Liver (tissue), 9 donors: Measurements from ENCODE around the gene PRMT7. TPM values are rescaled to one million over a fixed set of nuclear protein-coding genes. Genes with fewer than 3 reads are reported as not detected.

Source experiments
- DNase-seq: peaks from one replicate; pipeline ENCODE4 v3.0.0-alpha.2; 2017; ENCODE audit warnings: low spot score
- H3K27ac ChIP-seq, 2 donors: one replicate each; pipeline ENCODE4 v1.7.0; 2013; ENCODE audit warnings: inconsistent platforms in 2 of 2, low read length in 2 of 2, control low read depth in 1 of 2, low read depth in 1 of 2, mild to moderate bottlenecking in 1 of 2
- H3K27me3 ChIP-seq, 4 donors: one replicate each; pipeline versions ENCODE4 v1.6.1 to v1.7.0; 2013; ENCODE audit warnings: low read length in 3 of 4, inconsistent platforms in 1 of 4, mild to moderate bottlenecking in 1 of 4, moderate library complexity in 1 of 4; ENCODE audit not compliant: control insufficient read depth in 4 of 4, insufficient read depth in 4 of 4
- H3K36me3 ChIP-seq, 4 donors: one replicate each; pipeline versions ENCODE4 v1.6.1 to v1.7.0; 2013; ENCODE audit warnings: low read length in 3 of 4, mild to moderate bottlenecking in 3 of 4, low read depth in 1 of 4, moderate library complexity in 1 of 4; ENCODE audit not compliant: control insufficient read depth in 4 of 4, insufficient read depth in 3 of 4
- H3K4me1 ChIP-seq, 4 donors: one replicate each; pipeline versions ENCODE4 v1.6.1 to v1.7.0; 2013; ENCODE audit warnings: low read length in 3 of 4, mild to moderate bottlenecking in 3 of 4, moderate library complexity in 1 of 4; ENCODE audit not compliant: control insufficient read depth in 4 of 4, insufficient read depth in 4 of 4
- H3K4me3 ChIP-seq, 3 donors: one replicate each; pipeline versions ENCODE4 v1.6.1 to v1.7.0; 2013; ENCODE audit warnings: low read length in 3 of 3, control low read depth in 1 of 3, low read depth in 1 of 3, mild to moderate bottlenecking in 1 of 3
- H3K9ac ChIP-seq, 2 donors: one replicate each; pipeline ENCODE4 v1.7.0; 2013; ENCODE audit warnings: low read length in 2 of 2, mild to moderate bottlenecking in 2 of 2, moderate library complexity in 2 of 2, control low read depth in 1 of 2, low read depth in 1 of 2
- H3K9me3 ChIP-seq, 4 donors: one replicate each; pipeline versions ENCODE4 v1.6.1 to v1.7.0; 2013; ENCODE audit warnings: low read length in 3 of 4; ENCODE audit not compliant: control insufficient read depth in 4 of 4
- EGR1 ChIP-seq, 2 donors: IDR thresholded peaks; 2 replicates each; pipeline ENCODE4 v1.6.1; 2016 to 2018; ENCODE audit warnings: antibody characterized with exemption in 2 of 2, low read depth in 2 of 2
- FOXA1 ChIP-seq: IDR thresholded peaks from 2 replicates; pipeline ENCODE4 v1.6.1; 2016; ENCODE audit warnings: antibody characterized with exemption
- FOXA2 ChIP-seq: IDR thresholded peaks from 2 replicates; pipeline ENCODE4 v1.6.1; 2016; ENCODE audit warnings: antibody characterized with exemption
- GABPA ChIP-seq, 2 donors: IDR thresholded peaks in 1 of 2; conservative IDR thresholded peaks in 1 of 2; 2 replicates each; pipeline ENCODE4 v1.6.1; 2016; ENCODE audit warnings: antibody characterized with exemption in 2 of 2, mild to moderate bottlenecking in 1 of 2, moderate library complexity in 1 of 2
- JUND ChIP-seq, 2 donors: IDR thresholded peaks; 2 replicates each; pipeline ENCODE4 v1.6.1; 2016; ENCODE audit warnings: antibody characterized with exemption in 2 of 2
- RAD21 ChIP-seq, 2 donors: IDR thresholded peaks; 2 replicates each; pipeline ENCODE4 v1.6.1; 2016; ENCODE audit warnings: antibody characterized with exemption in 2 of 2, mild to moderate bottlenecking in 2 of 2
- RXRA ChIP-seq, 2 donors: IDR thresholded peaks; 2 replicates each; pipeline ENCODE4 v1.6.1; 2017 to 2018; ENCODE audit warnings: antibody characterized with exemption in 2 of 2, mild to moderate bottlenecking in 1 of 2
- SP1 ChIP-seq: IDR thresholded peaks from 2 replicates; pipeline ENCODE4 v1.6.1; 2018; ENCODE audit warnings: antibody characterized with exemption, mild to moderate bottlenecking
- TAF1 ChIP-seq: conservative IDR thresholded peaks from 2 replicates; pipeline ENCODE4 v1.6.1; 2016; ENCODE audit warnings: antibody characterized with exemption, mild to moderate bottlenecking
- WGBS: extraction: QIAGEN DNeasy Blood & Tissue Kit; methylation state at CpG from one replicate; pipeline ENCODE4 v1.1.7; 2013; 5-methylcytosine and 5-hydroxymethylcytosine counted together
- polyA plus RNA-seq, 2 donors: library from polyadenylated mRNA; stranded (reverse) in 1 of 2; unstranded in 1 of 2; fragments of 200-250 nt in 1 of 2; fragments of >200 nt in 1 of 2; fragmentation: Nextera tagmentation in 1 of 2; extraction: Ambion mirVana in 1 of 2; gene quantifications; one replicate each; pipeline versions ENCODE4 v1.2.1 to v1.2.3, GENCODE V29; 2013 to 2015
- total RNA-seq, 2 donors: library from RNA; depleted of rRNA; stranded (reverse); fragments of >200 nt; gene quantifications; one replicate each; pipeline ENCODE4 v1.2.3, GENCODE V29; 2014
- TF ChIP-seq, protein P1 (sequence below): fragments of 150-350 bp; IDR thresholded peaks from 2 replicates; pipeline ENCODE4 v1.5.1; 2017; ENCODE audit warnings: improper control_type of control experiment, low read depth, low read length; ENCODE audit not compliant: missing input control
- TF ChIP-seq, protein P2 (sequence below): IDR thresholded peaks from 2 replicates; pipeline ENCODE4 v1.6.1; 2016; ENCODE audit warnings: antibody characterized with exemption
- TF ChIP-seq, protein P3 (sequence below): IDR thresholded peaks from 2 replicates; pipeline ENCODE4 v1.6.1; 2016; ENCODE audit warnings: antibody characterized with exemption
- TF ChIP-seq, protein P4 (sequence below): IDR thresholded peaks from 2 replicates; pipeline ENCODE4 v1.6.1; 2016; ENCODE audit warnings: antibody characterized with exemption, mild to moderate bottlenecking
- donor health status: healthy.
- donor health status: healthy.
- donor health status: healthy.
- donor health status: healthy.
- donor health status: healthy.

PRMT7 gene
- total and polyA plus RNA-seq, 4 donors, result 10.7 to 31.5 (median 17.5) TPM

DNA sequence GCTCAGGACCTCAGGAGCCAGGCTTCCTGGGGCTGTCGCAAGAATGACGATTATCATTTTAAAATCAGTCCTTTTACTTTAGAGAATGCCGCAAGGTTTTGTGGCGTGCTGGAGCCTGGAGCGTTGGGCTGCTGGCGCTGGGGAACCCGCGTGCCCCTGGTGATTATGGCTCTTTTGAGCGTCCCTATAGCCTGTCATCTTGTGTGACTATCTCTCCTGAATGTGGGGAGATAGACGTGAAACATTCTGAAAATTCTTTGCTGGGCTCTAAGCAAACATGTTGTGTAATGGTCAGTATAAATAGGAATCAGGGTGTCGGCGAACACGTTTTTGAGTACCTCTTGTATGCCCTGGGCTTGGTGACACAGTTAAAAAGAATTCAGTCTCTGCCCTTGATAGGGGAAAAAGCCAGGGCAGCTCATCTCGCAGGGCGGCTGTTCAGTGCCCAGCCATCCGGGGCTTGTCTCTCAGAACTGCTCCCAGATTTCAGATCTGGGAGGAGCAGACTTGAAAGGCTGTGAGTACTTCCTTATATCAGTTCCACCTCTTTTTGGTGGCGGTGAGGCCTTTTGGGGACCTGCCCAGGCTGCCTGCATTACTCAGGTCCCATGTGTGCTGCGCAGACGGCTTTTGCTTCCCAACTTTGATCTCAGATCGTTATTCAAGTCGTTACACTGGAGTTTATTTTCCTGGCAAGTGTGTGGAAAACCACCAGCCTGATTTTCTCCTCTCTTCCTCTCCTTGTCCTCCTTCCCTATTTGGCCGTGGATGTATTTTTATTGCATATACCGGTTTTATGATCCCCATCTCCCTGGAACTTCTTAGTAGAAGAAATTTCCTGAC lies 45.5 kb upstream of the PRMT7 start:
- TF ChIP-seq JUND (IDR thresholded peaks at IDR 0.05) (peak in 1 of 2 donors; percentile 1), SP1 (no peak)
- no peak for DNase-seq
- H3K27ac ChIP-seq, result peak overlapping the region; percentile 55 to 79

DNA sequence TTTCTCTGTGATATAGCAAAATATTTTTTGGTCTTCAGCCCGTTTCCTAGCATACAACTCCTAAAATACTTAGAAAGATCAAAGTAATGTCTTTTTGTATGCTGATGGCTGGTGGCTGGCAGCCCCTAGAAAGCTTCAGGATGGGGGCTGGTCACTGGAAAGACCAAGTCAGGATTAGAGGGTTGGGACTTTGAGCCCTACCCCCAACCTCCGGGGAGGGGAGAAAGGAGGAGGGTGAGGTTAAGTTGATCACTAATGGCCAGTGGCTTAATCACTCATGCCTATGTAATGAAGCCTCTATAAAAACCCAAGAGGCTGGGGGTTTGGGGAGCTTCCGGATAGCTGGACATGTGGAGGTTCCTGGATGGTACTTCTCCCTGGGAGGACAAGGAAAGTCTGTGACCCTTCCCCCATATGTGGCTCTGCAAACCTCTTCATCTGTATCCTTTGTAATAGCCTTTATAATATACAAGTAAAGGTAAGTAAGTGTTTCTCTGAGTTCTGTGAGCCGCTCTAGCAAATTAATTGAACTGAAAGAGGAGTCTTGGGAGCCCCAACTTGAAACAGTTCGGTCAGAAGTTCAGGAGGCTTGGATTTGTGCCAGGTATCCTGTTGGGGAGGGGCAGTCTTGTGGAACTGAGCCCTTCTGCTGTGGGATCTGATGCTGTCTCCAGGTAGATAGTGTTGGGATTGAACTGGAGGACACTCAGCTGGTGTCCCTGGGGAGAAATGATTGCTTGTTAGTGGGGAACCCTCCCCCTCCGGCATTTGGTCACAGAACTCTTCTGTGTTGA lies 43.0 kb upstream of the PRMT7 start:
- Histone ChIP-seq H3K9me3 (no peaks in the 10 kb centered on the region), H3K4me1 (peaks cover 2 to 14% (median 10%) of the 10 kb centered on the region in 4 donors), H3K36me3 (no peaks in the 10 kb centered on the region), H3K27ac (no peak overlapping the region), H3K27me3 (no peaks in the 10 kb centered on the region), H3K4me3 (no peak overlapping the region), H3K9ac (no peak overlapping the region)
- 67% methylated on average over 6 of the region's 6 CpGs for WGBS
- no peak for DNase-seq
- TF ChIP-seq, protein P1, sequence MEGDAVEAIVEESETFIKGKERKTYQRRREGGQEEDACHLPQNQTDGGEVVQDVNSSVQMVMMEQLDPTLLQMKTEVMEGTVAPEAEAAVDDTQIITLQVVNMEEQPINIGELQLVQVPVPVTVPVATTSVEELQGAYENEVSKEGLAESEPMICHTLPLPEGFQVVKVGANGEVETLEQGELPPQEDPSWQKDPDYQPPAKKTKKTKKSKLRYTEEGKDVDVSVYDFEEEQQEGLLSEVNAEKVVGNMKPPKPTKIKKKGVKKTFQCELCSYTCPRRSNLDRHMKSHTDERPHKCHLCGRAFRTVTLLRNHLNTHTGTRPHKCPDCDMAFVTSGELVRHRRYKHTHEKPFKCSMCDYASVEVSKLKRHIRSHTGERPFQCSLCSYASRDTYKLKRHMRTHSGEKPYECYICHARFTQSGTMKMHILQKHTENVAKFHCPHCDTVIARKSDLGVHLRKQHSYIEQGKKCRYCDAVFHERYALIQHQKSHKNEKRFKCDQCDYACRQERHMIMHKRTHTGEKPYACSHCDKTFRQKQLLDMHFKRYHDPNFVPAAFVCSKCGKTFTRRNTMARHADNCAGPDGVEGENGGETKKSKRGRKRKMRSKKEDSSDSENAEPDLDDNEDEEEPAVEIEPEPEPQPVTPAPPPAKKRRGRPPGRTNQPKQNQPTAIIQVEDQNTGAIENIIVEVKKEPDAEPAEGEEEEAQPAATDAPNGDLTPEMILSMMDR, result no peak

More for the DNA sequence above, 45.5 kb upstream of the PRMT7 start:
- 27% methylated on average over 23 of the region's 23 CpGs for WGBS
- Histone ChIP-seq H3K9ac (peak overlapping the region; percentile 3 to 75), H3K36me3 (peaks cover 0 to 4% (median under 1%) of the 10 kb centered on the region in 4 donors), H3K27me3 (no peaks in the 10 kb centered on the region), H3K9me3 (no peaks in the 10 kb centered on the region), H3K4me3 (peak overlapping the region; percentile 70 to 82 (median 74)), H3K4me1 (peaks cover 2 to 14% (median 10%) of the 10 kb centered on the region in 4 donors)

DNA sequence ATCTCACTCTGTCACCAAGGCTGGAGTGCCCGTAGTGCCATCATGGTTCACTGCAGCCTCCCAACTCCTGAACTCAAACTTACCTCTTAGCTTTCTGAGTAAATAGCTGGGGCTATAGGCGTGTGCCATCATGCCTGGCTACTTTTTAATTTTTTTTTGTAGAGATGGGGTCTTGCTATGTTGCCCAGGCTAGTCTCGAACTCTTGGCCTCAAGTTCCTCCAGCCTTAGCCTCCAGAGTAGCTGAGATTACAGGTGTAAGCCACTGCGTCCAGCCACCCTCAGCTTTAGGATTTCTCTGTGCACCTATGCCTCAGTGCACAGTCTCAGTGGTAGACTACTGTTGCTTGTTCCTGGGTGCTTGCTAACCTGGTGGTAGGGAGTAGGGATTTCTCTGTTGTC lies 41.0 kb upstream of the PRMT7 start:
- Histone ChIP-seq H3K36me3 (no peaks in the 10 kb centered on the region), H3K27ac (no peak overlapping the region), H3K9ac (no peak overlapping the region), H3K27me3 (no peaks in the 10 kb centered on the region), H3K4me3 (no peak overlapping the region), H3K4me1 (peaks cover 0 to 5% (median 3%) of the 10 kb centered on the region in 4 donors), H3K9me3 (no peaks in the 10 kb centered on the region)
- TF ChIP-seq JUND (IDR thresholded peaks at IDR 0.05) (no peak), EGR1 (IDR thresholded peaks at IDR 0.05; ENCODE audit: low read depth in 2 of 2) (no peak), RAD21 (IDR thresholded peaks at IDR 0.05) (no peak), TAF1 (no peak), FOXA2 (no peak), RXRA (IDR thresholded peaks at IDR 0.05) (no peak), FOXA1 (no peak), SP1 (no peak), GABPA (IDR thresholded peaks at IDR 0.05 in 1 of 2, conservative IDR thresholded peaks at IDR 0.05 in 1 of 2) (no peak)
- TF ChIP-seq, protein P2, sequence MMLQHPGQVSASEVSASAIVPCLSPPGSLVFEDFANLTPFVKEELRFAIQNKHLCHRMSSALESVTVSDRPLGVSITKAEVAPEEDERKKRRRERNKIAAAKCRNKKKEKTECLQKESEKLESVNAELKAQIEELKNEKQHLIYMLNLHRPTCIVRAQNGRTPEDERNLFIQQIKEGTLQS, result no peak
- TF ChIP-seq, protein P3, sequence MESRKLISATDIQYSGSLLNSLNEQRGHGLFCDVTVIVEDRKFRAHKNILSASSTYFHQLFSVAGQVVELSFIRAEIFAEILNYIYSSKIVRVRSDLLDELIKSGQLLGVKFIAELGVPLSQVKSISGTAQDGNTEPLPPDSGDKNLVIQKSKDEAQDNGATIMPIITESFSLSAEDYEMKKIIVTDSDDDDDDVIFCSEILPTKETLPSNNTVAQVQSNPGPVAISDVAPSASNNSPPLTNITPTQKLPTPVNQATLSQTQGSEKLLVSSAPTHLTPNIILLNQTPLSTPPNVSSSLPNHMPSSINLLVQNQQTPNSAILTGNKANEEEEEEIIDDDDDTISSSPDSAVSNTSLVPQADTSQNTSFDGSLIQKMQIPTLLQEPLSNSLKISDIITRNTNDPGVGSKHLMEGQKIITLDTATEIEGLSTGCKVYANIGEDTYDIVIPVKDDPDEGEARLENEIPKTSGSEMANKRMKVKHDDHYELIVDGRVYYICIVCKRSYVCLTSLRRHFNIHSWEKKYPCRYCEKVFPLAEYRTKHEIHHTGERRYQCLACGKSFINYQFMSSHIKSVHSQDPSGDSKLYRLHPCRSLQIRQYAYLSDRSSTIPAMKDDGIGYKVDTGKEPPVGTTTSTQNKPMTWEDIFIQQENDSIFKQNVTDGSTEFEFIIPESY, result no peak
- TF ChIP-seq, protein P1, result no peak
- TF ChIP-seq, protein P4, sequence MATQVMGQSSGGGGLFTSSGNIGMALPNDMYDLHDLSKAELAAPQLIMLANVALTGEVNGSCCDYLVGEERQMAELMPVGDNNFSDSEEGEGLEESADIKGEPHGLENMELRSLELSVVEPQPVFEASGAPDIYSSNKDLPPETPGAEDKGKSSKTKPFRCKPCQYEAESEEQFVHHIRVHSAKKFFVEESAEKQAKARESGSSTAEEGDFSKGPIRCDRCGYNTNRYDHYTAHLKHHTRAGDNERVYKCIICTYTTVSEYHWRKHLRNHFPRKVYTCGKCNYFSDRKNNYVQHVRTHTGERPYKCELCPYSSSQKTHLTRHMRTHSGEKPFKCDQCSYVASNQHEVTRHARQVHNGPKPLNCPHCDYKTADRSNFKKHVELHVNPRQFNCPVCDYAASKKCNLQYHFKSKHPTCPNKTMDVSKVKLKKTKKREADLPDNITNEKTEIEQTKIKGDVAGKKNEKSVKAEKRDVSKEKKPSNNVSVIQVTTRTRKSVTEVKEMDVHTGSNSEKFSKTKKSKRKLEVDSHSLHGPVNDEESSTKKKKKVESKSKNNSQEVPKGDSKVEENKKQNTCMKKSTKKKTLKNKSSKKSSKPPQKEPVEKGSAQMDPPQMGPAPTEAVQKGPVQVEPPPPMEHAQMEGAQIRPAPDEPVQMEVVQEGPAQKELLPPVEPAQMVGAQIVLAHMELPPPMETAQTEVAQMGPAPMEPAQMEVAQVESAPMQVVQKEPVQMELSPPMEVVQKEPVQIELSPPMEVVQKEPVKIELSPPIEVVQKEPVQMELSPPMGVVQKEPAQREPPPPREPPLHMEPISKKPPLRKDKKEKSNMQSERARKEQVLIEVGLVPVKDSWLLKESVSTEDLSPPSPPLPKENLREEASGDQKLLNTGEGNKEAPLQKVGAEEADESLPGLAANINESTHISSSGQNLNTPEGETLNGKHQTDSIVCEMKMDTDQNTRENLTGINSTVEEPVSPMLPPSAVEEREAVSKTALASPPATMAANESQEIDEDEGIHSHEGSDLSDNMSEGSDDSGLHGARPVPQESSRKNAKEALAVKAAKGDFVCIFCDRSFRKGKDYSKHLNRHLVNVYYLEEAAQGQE, result no peak
- 91% methylated on average over 4 of the region's 4 CpGs for WGBS
- DNase-seq, result no peak
